GM10266 (cell line): ENCODE results near the gene NUPR1.

Experiments
- DNase-seq: peaks from one replicate; pipeline ENCODE4 v3.0.0; 2012; ENCODE audit errors: extremely low spot score
- TF ChIP-seq, protein P1 (sequence below): IDR thresholded peaks from 2 replicates; pipeline ENCODE4 v1.5.1; 2012; ENCODE audit warnings: mild to moderate bottlenecking, low read depth; ENCODE audit not compliant: control insufficient read depth, insufficient read depth; ENCODE audit errors: missing control alignments

Gene NUPR1

DNA sequence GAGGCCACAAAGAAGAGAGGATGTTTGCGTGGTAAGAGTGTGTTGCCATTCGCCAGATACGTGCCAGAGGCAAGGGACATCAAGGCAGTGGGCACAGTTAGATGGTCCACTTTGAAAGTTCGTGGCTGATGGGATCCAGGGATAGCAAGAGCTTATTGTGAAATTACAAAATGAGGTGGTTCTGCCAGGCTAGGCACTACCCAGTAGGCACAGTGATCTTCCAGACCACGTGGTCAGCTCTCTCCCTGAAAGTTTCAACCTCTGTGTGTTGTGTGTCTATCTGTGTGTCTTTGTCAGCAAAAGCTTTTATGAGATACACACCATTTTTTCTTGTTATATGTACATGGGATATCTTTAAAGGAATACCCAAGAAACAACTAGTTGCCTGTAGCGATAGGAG is 24.4 kb upstream of the NUPR1 start:
- TF ChIP-seq, protein P1, sequence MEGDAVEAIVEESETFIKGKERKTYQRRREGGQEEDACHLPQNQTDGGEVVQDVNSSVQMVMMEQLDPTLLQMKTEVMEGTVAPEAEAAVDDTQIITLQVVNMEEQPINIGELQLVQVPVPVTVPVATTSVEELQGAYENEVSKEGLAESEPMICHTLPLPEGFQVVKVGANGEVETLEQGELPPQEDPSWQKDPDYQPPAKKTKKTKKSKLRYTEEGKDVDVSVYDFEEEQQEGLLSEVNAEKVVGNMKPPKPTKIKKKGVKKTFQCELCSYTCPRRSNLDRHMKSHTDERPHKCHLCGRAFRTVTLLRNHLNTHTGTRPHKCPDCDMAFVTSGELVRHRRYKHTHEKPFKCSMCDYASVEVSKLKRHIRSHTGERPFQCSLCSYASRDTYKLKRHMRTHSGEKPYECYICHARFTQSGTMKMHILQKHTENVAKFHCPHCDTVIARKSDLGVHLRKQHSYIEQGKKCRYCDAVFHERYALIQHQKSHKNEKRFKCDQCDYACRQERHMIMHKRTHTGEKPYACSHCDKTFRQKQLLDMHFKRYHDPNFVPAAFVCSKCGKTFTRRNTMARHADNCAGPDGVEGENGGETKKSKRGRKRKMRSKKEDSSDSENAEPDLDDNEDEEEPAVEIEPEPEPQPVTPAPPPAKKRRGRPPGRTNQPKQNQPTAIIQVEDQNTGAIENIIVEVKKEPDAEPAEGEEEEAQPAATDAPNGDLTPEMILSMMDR: no peak
- DNase-seq: no peak

DNA sequence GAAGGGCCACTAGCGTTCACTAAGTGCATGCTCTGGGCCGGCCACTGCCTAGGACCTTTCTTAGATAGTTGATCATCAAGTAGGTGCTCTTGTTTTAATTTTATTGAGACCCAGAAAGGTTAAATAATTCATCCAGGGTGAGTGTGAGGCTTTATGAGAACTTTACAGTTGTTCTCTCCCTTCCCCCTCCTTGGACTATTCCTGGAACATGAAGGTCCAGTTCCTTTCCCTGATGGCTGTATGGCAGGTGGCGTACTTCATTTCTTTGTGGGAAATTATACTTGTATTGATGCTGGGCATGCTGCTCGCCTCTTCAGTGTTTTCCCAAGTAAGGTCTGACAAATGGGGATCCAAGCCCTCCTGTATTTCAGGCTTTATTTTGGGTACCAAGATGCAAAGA is 23.4 kb upstream of the NUPR1 start:
- TF ChIP-seq, protein P1: no peak

DNA sequence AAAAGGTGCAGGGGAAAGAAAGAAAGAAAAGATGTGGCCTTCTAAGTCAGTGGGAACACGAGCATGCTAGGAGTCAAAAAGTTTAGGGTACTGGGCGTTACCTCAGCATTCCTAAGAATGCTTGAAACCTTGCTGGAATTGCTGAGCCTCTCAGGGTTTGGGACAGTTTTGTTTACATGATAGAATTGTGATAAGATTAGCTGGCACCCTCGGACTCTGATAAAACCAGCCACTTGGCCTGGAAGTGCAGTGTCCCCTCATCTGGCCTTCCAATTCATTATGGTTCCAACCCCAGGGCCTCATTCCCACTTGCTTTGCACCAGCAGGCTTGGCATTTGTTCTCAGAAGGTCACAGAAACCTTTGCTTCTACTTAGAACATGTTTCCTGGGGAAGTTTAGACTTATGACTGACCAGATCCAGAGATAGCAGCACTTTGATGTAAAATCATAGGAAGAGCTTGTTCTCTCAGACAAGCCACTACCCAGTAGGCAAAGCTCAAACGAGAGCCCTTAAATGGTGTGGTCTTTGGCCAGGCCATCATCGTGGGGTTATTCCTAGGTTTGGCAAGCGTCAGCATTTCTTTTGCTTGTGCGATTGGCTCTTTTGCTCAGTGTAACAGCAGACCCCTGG is 22.9 kb upstream of the NUPR1 start:
- DNase-seq: no peak
- TF ChIP-seq, protein P1: no peak

More for the DNA sequence above, 23.4 kb upstream of the NUPR1 start:
- no peak for DNase-seq

DNA sequence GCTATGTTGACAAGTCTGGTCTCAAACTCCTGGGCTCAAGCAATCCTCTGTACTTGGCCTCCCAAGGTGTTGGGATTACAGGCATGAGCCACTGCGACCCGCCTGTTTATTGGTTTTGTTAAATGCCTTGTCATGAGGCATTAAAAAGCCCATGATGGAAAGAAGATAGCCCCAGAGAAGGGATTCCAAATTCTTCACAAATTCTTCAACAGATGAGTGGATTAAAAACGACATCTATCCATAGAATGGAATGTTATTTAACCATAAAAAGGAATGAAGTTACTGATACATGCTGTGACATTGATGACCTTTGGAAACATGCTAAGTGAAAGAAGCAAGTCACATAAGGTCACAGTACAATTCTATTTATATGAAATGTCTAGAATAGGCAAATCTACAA is 19.7 kb upstream of the NUPR1 start:
- no peak for DNase-seq
- TF ChIP-seq, protein P1: no peak

DNA sequence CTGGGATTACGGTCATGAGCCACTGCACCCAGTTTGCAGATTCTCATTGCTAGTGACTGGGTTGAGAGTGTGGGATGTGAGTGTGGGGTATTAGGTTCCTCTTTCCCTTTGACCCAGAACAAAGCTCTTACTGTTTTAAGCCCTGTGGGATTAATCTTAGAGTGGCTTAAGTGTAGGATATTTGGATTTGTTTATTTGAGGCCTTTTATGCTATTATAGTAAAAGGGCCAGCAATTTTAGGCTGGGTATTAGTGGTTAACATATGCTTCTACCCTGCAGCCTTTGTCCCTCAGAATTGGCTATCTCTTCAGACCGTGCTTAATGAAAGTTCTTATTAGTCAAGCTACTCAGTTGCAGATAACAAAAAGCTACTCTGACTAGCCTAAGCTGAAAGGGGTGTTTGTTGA is 18.1 kb upstream of the NUPR1 start:
- TF ChIP-seq, protein P1: no peak
- DNase-seq: no peak

DNA sequence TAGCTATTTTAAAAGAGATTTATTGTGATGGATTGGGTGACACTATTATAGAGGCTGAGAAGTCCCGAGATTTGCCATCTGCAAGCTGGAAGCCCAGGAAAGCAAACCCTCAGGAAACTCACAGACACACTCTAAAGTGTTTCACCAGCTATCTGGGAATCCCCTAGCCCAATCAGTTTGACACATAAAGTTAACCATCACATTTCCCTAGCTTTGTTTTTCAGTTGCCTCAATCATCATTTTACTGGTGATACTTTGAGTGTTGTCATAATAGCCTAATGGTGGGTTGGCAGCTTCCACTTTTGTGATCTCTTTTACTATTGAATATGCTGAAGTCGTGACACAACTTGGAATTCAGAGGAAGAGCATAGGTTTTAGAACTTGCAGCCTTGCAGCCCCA is 16.8 kb upstream of the NUPR1 start:
- DNase-seq: no peak
- TF ChIP-seq, protein P1: no peak

DNA sequence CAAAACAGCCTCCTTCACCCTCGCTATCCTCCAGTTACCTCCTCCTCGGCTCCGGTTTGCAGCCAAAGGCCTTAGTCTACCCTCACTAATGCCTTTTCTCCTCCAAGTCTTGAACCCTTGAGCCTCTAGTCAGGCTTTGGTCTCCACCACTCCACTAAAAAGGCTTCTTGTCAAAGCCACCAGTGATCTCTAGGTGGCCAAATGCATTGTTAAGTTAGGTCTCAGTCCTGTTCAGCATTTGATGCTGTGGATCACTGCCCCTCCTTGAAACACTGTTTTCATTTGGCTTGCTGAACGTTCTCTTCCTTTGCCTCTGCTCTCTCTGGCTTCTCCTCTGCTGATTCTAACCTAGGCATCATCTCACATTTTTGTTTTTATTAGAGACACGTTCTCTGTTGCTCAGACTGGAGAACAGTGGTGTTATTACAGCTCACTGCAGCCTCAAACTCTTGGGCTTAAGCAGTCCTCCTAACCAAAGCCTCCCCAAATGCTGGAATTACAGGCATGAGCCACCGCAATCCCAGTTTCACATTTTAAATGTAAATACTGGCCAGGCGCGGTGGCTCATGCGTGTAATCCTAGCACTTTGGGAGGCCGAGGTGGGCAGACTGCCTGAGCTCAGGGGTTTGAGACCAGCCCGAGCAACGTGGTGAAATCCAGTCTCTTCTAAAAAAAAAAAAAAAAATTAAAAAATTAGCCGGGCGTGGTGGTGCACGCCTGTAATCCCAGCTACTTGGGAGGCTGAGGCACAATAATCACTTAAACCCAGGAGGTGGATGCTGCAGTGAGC is 16.1 kb upstream of the NUPR1 start:
- no peak for DNase-seq
- TF ChIP-seq, protein P1: no peak
